ENCODE measurements around the gene DSE.

DSE gene

GRCh38 chr6:116393430-116393829 lies 22.7 kb downstream of the DSE start:
- H3K4me3 ChIP-seq (ENCODE audit: low read depth in 1 of 2, low read length in 2 of 2): no peak overlapping the region
- H3K36me3 ChIP-seq (ENCODE audit: insufficient read depth, low read length): no peaks in the 10 kb centered on the region
- DNase-seq (no peak), ATAC-seq (ENCODE audit: insufficient read depth, low read depth) (no peak)
- no peaks in the 10 kb centered on the region for H4K20me1 ChIP-seq (ENCODE audit: insufficient read depth, low read length)
- H3K9me3 ChIP-seq (ENCODE audit: insufficient read depth, low read length, severe bottlenecking): no peaks in the 10 kb centered on the region
- TF ChIP-seq CTCF (IDR thresholded peaks at IDR 0.05; ENCODE audit: borderline replicate concordance, extremely low read depth, low read length, poor library complexity, severe bottlenecking) (no peak), EZH2 (IDR thresholded peaks at IDR 0.05; ENCODE audit: borderline replicate concordance, low read depth, low read length, severe bottlenecking) (no peak)
- no peak overlapping the region for H3K27ac ChIP-seq (ENCODE audit: low read length)
- no peaks in the 10 kb centered on the region for H3K27me3 ChIP-seq (ENCODE audit: insufficient read depth, low read length, poor library complexity)
- H3K4me1 ChIP-seq (ENCODE audit: insufficient read depth, low read length): peaks cover 9% of the 10 kb centered on the region
- H2AFZ ChIP-seq (ENCODE audit: low read depth, low read length): no peak overlapping the region
- H3K9ac ChIP-seq (ENCODE audit: low read depth, low read length): no peak overlapping the region
- no peak overlapping the region for H3K4me2 ChIP-seq (ENCODE audit: insufficient read depth, low read length)
- no peaks in the 10 kb centered on the region for H3K79me2 ChIP-seq (ENCODE audit: insufficient read depth, low read length)

- no peak overlapping the region for H3K4me3 ChIP-seq (ENCODE audit: low read depth in 1 of 2, low read length in 2 of 2)
- no peaks in the 10 kb centered on the region for H4K20me1 ChIP-seq (ENCODE audit: insufficient read depth, low read length)
- DNase-seq (no peak), ATAC-seq (ENCODE audit: insufficient read depth, low read depth) (no peak)
- no peak overlapping the region for H3K9ac ChIP-seq (ENCODE audit: low read depth, low read length)
- no peaks in the 10 kb centered on the region for H3K27me3 ChIP-seq (ENCODE audit: insufficient read depth, low read length, poor library complexity)
- TF ChIP-seq EZH2 (IDR thresholded peaks at IDR 0.05; ENCODE audit: borderline replicate concordance, low read depth, low read length, severe bottlenecking) (no peak), CTCF (IDR thresholded peaks at IDR 0.05; ENCODE audit: borderline replicate concordance, extremely low read depth, low read length, poor library complexity, severe bottlenecking) (no peak)
- H3K27ac ChIP-seq (ENCODE audit: low read length): no peak overlapping the region
- peaks cover 9% of the 10 kb centered on the region for H3K4me1 ChIP-seq (ENCODE audit: insufficient read depth, low read length)
- H3K79me2 ChIP-seq (ENCODE audit: insufficient read depth, low read length): no peaks in the 10 kb centered on the region
- no peaks in the 10 kb centered on the region for H3K36me3 ChIP-seq (ENCODE audit: insufficient read depth, low read length)
- H2AFZ ChIP-seq (ENCODE audit: low read depth, low read length): no peak overlapping the region
- H3K9me3 ChIP-seq (ENCODE audit: insufficient read depth, low read length, severe bottlenecking): no peaks in the 10 kb centered on the region
- no peak overlapping the region for H3K4me2 ChIP-seq (ENCODE audit: insufficient read depth, low read length)
Measured at GRCh38 chr6:116395647-116396046, 24.9 kb downstream of the DSE start.

GRCh38 chr6:116396441-116396840 lies 25.7 kb downstream of the DSE start:
- ATAC-seq (ENCODE audit: insufficient read depth, low read depth): no peak
- Histone ChIP-seq H3K9ac (ENCODE audit: low read depth, low read length) (no peak overlapping the region), H3K4me1 (ENCODE audit: insufficient read depth, low read length) (peaks cover 9% of the 10 kb centered on the region), H3K79me2 (ENCODE audit: insufficient read depth, low read length) (no peaks in the 10 kb centered on the region), H2AFZ (ENCODE audit: low read depth, low read length) (no peak overlapping the region), H4K20me1 (ENCODE audit: insufficient read depth, low read length) (no peaks in the 10 kb centered on the region), H3K4me3 (ENCODE audit: low read depth in 1 of 2, low read length in 2 of 2) (no peak overlapping the region), H3K9me3 (ENCODE audit: insufficient read depth, low read length, severe bottlenecking) (no peaks in the 10 kb centered on the region), H3K27ac (ENCODE audit: low read length) (no peak overlapping the region), H3K27me3 (ENCODE audit: insufficient read depth, low read length, poor library complexity) (no peaks in the 10 kb centered on the region), H3K4me2 (ENCODE audit: insufficient read depth, low read length) (no peak overlapping the region), H3K36me3 (ENCODE audit: insufficient read depth, low read length) (no peaks in the 10 kb centered on the region)
- no peak for DNase-seq
- TF ChIP-seq EZH2 (IDR thresholded peaks at IDR 0.05; ENCODE audit: borderline replicate concordance, low read depth, low read length, severe bottlenecking): no peak
- TF ChIP-seq CTCF (IDR thresholded peaks at IDR 0.05; ENCODE audit: borderline replicate concordance, extremely low read depth, low read length, poor library complexity, severe bottlenecking): no peak

GRCh38 chr6:116397914-116398313 lies 27.2 kb downstream of the DSE start:
- no peak overlapping the region for H3K27ac ChIP-seq (ENCODE audit: low read length)
- H3K4me2 ChIP-seq (ENCODE audit: insufficient read depth, low read length): no peak overlapping the region
- H3K9me3 ChIP-seq (ENCODE audit: insufficient read depth, low read length, severe bottlenecking): no peaks in the 10 kb centered on the region
- DNase-seq (no peak), ATAC-seq (ENCODE audit: insufficient read depth, low read depth) (no peak)
- H3K36me3 ChIP-seq (ENCODE audit: insufficient read depth, low read length): no peaks in the 10 kb centered on the region
- H2AFZ ChIP-seq (ENCODE audit: low read depth, low read length): no peak overlapping the region
- H3K4me3 ChIP-seq (ENCODE audit: low read depth in 1 of 2, low read length in 2 of 2): no peak overlapping the region
- no peaks in the 10 kb centered on the region for H3K79me2 ChIP-seq (ENCODE audit: insufficient read depth, low read length)
- no peak overlapping the region for H3K9ac ChIP-seq (ENCODE audit: low read depth, low read length)
- no peak for TF ChIP-seq EZH2 (IDR thresholded peaks at IDR 0.05; ENCODE audit: borderline replicate concordance, low read depth, low read length, severe bottlenecking)
- TF ChIP-seq CTCF (IDR thresholded peaks at IDR 0.05; ENCODE audit: borderline replicate concordance, extremely low read depth, low read length, poor library complexity, severe bottlenecking): no peak
- H4K20me1 ChIP-seq (ENCODE audit: insufficient read depth, low read length): no peaks in the 10 kb centered on the region
- H3K27me3 ChIP-seq (ENCODE audit: insufficient read depth, low read length, poor library complexity): no peaks in the 10 kb centered on the region
- H3K4me1 ChIP-seq (ENCODE audit: insufficient read depth, low read length): no peaks in the 10 kb centered on the region
